ENCODE data around the gene SCO1.

The SCO1 gene

DNA sequence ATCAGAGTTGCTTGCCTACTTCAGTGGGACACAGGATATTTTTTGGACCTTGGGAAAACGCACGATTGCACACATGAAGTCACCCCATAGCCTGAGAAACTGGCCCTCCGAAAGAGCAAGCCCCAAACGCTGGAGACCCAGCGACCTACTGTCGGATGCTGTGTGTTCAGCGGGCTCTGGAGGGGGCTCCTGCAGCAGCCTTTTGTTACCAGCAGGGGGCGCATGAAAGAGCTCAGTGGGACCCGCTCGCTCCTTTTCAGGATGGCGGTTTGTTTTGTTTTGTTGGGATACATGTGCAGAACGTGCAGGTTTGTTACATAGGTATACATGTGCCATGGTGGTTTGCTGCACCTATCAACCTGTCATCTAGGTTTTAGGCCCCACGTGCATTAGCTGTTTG lies 68.6 kb downstream of the SCO1 start:
- H3K4me3 ChIP-seq (ENCODE audit: low read depth, low read length) = no peak overlapping the region
- TF ChIP-seq, protein P1, sequence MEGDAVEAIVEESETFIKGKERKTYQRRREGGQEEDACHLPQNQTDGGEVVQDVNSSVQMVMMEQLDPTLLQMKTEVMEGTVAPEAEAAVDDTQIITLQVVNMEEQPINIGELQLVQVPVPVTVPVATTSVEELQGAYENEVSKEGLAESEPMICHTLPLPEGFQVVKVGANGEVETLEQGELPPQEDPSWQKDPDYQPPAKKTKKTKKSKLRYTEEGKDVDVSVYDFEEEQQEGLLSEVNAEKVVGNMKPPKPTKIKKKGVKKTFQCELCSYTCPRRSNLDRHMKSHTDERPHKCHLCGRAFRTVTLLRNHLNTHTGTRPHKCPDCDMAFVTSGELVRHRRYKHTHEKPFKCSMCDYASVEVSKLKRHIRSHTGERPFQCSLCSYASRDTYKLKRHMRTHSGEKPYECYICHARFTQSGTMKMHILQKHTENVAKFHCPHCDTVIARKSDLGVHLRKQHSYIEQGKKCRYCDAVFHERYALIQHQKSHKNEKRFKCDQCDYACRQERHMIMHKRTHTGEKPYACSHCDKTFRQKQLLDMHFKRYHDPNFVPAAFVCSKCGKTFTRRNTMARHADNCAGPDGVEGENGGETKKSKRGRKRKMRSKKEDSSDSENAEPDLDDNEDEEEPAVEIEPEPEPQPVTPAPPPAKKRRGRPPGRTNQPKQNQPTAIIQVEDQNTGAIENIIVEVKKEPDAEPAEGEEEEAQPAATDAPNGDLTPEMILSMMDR (IDR thresholded peaks at IDR 0.05; ENCODE audit: control insufficient read depth, extremely low read depth, insufficient read depth) = 0 out of 2 replicates have a peak, but pooled peaks have one; percentile 7
- DNase-seq (ENCODE audit: low read depth) = no peak

DNA sequence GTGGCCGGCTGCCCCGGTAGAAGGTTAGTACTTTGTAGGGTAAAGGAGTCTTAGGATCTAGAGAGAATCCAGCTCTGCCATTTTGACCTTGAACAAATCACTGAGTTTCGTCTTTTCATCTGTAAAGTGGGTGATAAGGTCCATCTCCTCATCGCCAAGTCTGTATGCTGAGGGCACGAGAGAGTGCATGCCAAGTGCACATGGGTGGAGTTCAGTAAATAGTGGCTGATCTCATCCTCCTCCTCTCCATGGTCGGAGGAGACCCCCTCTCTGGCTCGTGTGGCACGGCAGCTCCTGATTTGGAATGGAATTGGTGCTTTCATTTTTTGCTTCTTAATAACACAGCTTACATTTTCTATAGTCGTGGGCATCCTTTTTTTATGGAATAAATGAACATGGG lies 70.9 kb downstream of the SCO1 start:
- TF ChIP-seq, protein P1 (IDR thresholded peaks at IDR 0.05; ENCODE audit: control insufficient read depth, extremely low read depth, insufficient read depth) = no peak

DNA sequence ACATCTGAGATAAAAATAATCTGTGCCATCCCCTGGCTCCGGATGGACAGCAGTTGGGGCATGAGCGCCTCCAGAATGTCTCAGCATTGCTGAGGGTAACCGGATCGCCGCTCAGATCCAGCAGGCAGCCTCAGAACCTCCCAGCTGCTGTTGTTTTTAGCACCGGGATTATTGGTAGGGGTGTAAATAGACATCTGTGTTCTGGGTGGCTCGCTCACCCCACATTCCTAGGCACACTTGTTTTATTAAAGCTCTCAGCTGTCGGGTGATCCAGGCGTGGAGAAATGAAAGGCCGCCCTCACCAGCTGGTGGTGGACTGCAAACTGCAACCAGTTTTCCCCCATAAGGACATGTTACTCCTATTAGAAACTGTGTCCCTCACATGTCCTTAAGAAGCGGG lies 72.4 kb downstream of the SCO1 start:
- no peak for DNase-seq (ENCODE audit: low read depth)
- TF ChIP-seq, protein P1 (IDR thresholded peaks at IDR 0.05; ENCODE audit: control insufficient read depth, extremely low read depth, insufficient read depth) = no peak
- no peak overlapping the region for H3K4me3 ChIP-seq (ENCODE audit: low read depth, low read length)

More for the DNA sequence above, 70.9 kb downstream of the SCO1 start:
- H3K4me3 ChIP-seq (ENCODE audit: low read depth, low read length) = no peak overlapping the region
- no peak for DNase-seq (ENCODE audit: low read depth)

DNA sequence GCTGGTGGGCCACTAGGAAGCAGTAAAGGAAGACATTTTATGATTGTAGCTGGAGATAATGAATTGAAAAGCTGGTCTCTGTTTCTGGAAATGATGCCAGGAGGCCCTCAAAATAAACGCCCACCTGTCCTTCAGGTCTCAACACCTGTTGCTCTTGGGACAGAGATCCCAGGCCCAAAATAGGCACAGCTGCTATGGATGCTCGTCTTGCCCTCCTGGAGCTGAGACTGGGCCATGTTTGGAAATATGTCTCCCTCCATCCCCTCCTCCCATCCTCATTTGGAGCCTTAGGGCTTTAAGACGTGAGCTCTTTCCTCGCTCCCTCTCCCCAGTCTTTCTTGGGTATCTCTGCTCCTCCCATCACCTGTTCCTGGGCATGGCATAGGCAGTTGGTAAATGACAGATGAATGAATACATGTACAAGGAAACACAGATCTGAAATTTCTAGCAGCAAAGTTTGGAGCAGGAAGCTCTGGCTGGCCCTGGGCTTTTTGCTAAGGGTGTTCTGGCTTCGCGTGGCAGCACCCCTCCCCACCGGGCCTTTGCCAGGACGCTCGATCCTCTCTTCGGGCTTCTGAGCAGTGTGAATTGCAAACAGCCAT lies 73.5 kb downstream of the SCO1 start:
- TF ChIP-seq, protein P1 (IDR thresholded peaks at IDR 0.05; ENCODE audit: control insufficient read depth, extremely low read depth, insufficient read depth) = no peak
- H3K4me3 ChIP-seq (ENCODE audit: low read depth, low read length) = no peak overlapping the region
- DNase-seq (ENCODE audit: low read depth) = no peak

DNA sequence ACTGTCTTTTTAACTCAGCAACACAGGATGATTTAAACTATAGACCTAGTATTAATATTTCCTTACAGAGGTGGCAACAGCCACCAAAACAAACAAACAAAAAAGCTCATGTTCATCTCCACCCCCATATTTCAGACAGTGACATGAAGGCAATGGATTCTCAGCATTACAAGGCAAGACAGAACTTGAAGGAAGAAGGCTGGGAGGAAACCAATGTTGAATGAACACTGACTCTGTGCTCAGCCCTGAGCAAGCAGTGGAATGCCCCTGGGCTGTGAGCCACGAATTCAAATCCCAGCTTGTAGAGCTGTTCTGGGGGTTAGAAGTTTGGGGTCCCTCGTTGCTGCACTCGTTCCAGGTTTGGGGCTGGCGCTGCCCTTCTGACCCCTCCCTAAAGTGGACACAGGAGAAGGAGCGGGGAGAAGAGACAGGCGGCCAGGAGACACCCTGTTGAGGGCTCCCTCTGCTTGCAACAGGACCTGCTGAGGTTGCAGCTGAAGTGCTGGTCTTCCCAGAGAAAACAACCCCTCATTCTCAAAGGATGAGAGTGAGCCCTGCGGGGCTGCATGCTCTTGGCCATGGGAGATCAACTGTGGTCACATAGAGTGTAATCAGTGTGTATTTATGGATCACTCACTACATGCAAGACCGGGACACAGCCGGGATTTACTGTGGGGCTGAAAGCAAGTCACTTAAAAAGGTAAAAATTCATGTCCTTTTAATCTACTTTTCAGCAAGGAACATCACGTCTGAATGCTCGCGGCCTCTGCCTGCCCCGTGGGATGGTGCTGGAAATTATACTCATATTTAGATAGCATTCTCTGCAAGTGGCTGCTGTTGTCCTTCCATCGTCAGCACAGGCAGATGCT lies 74.5 kb downstream of the SCO1 start:
- no peak overlapping the region for H3K4me3 ChIP-seq (ENCODE audit: low read depth, low read length)
- TF ChIP-seq, protein P1 (IDR thresholded peaks at IDR 0.05; ENCODE audit: control insufficient read depth, extremely low read depth, insufficient read depth) = no peak
- DNase-seq (ENCODE audit: low read depth) = no peak

Measured in LNCaP clone FGC (cell line).